K562 (cell line): Measurements from ENCODE around the gene HNRNPH1. TPM values are rescaled to one million over a fixed set of nuclear protein-coding genes. Genes with fewer than 3 reads are reported as not detected.

ENCODE experiments used
- DNMT1 ChIP-seq: fragments of 450-650 bp; IDR thresholded peaks from 2 replicates; pipeline ENCODE4 v1.6.1; 2016; ENCODE audit warnings: antibody characterized with exemption, mild to moderate bottlenecking
- ELK3 ChIP-seq: fragments of 450-650 bp; formaldehyde crosslinking; IDR thresholded peaks from 2 replicates; pipeline ENCODE4 v1.4.0; 2020; ENCODE audit warnings: mild to moderate bottlenecking
- FIP1L1 ChIP-seq: fragments of 200-400 bp; formaldehyde crosslinking; IDR thresholded peaks from 2 replicates; pipeline ENCODE4 v1.6.1; 2018; ENCODE audit warnings: mild to moderate bottlenecking, low read depth, low read length; ENCODE audit not compliant: poor library complexity, severe bottlenecking
- HDAC2 ChIP-seq: fragments of 450-650 bp; IDR thresholded peaks from 2 replicates; pipeline ENCODE4 v1.6.1; 2016; ENCODE audit warnings: mild to moderate bottlenecking
- KAT8 ChIP-seq: fragments of 450-650 bp; IDR thresholded peaks from 2 replicates; pipeline ENCODE4 v1.6.1; 2016; ENCODE audit warnings: low read depth, mild to moderate bottlenecking
- PKNOX1 ChIP-seq: fragments of 450-650 bp; IDR thresholded peaks from 2 replicates; pipeline ENCODE4 v1.6.1; 2016
- RBM22 ChIP-seq: fragments of 200-400 bp; formaldehyde crosslinking; IDR thresholded peaks from 2 replicates; pipeline ENCODE4 v1.6.1; 2018; ENCODE audit warnings: low read length, low read depth; ENCODE audit not compliant: poor library complexity, severe bottlenecking
- SMAD4 ChIP-seq: fragments of 250-450 bp; sonication (Bioruptor Pico); conservative IDR thresholded peaks from 2 replicates; pipeline ENCODE4 v1.8.0; 2021; ENCODE audit warnings: inconsistent platforms, mild to moderate bottlenecking, moderate library complexity
- SMARCA4 ChIP-seq: fragments of 450-650 bp; IDR thresholded peaks from 2 replicates; pipeline ENCODE4 v1.6.1; 2016
- SOX6 ChIP-seq: fragments of 450-650 bp; IDR thresholded peaks from 2 replicates; pipeline ENCODE4 v1.6.1; 2014; ENCODE audit warnings: mild to moderate bottlenecking
- STAT5A ChIP-seq: IDR thresholded peaks from 2 replicates; pipeline ENCODE4 v1.6.1; 2012; ENCODE audit warnings: low read length, inconsistent platforms, borderline replicate concordance
- TCF3 ChIP-seq: sonication (generic); formaldehyde crosslinking; IDR thresholded peaks from 2 replicates; pipeline ENCODE4 v1.4.0; 2020; ENCODE audit warnings: mild to moderate bottlenecking, missing genetic modification reagents
- TEAD4 ChIP-seq, 2 experiments: sonication (generic) in 1 of 2; formaldehyde crosslinking in 1 of 2; IDR thresholded peaks; 2 replicates each; pipeline versions ENCODE4 v1.6.1 to v1.8.0; 2012 to 2022; ENCODE audit warnings: borderline replicate concordance in 1 of 2, inconsistent platforms in 1 of 2, low read length in 1 of 2, mild to moderate bottlenecking in 1 of 2, missing genetic modification reagents in 1 of 2
- THRB ChIP-seq: fragments of 450-650 bp; formaldehyde crosslinking; conservative IDR thresholded peaks from 2 replicates; pipeline ENCODE4 v1.4.0; 2022; ENCODE audit warnings: mild to moderate bottlenecking, missing genetic modification characterization
- VEZF1 ChIP-seq: fragments of 200-800 bp; sonication (Bioruptor generic); IDR thresholded peaks from 2 replicates; pipeline ENCODE4 v1.6.1; 2017; ENCODE audit warnings: missing genetic modification characterization, missing compliant biosample characterization
- ZNF133 ChIP-seq: fragments of 250-450 bp; sonication (Bioruptor Pico); IDR thresholded peaks from 2 replicates; pipeline ENCODE4 v1.4.0; 2020; ENCODE audit warnings: mild to moderate bottlenecking
- ZNF217 ChIP-seq: sonication (generic); formaldehyde crosslinking; IDR thresholded peaks from 2 replicates; pipeline ENCODE4 v1.8.0; 2022; ENCODE audit warnings: mild to moderate bottlenecking, missing genetic modification reagents
- ZSCAN32 ChIP-seq: fragments of 450-650 bp; formaldehyde crosslinking; IDR thresholded peaks from 2 replicates; pipeline ENCODE4 v1.4.0; 2020; ENCODE audit warnings: mild to moderate bottlenecking, moderate library complexity
- polyA plus RNA-seq, 8 experiments: library from polyadenylated mRNA; depleted of rRNA in 4 of 8; stranded (reverse) in 5 of 8; unstranded in 3 of 8; fragments of >200 nt; fragmentation: Nextera tagmentation in 2 of 8; fragmentation: Illumina TruSeq in 1 of 8; extraction: Ambion mirVana in 2 of 8; extraction: Trizol in 1 of 8; gene quantifications; 2 replicates each; pipeline versions ENCODE4 v1.2.1 to v1.2.3, GENCODE V29; 2011 to 2014; ENCODE audit warnings: inconsistent platforms in 1 of 8, missing spikeins in 1 of 8
- total RNA-seq, 7 experiments: library from RNA; depleted of rRNA in 6 of 7; stranded (reverse); fragments of >200 nt in 6 of 7; fragmentation: Illumina TruSeq in 2 of 7; extraction: Trizol in 2 of 7; gene quantifications; 2 replicates each; pipeline versions ENCODE4 v1.2.1 to v1.2.3, GENCODE V29; 2011 to 2021; ENCODE audit warnings: low replicate concordance in 1 of 7
- TF ChIP-seq, protein P1 (sequence below): sonication (generic); formaldehyde crosslinking; IDR thresholded peaks from 2 replicates; pipeline ENCODE4 v1.9.0; 2022; ENCODE audit warnings: mild to moderate bottlenecking, missing genetic modification reagents
- TF ChIP-seq, protein P2 (sequence below), 2 experiments: IDR thresholded peaks; 2 replicates each; pipeline ENCODE4 v1.6.1; 2011; ENCODE audit warnings: borderline replicate concordance in 1 of 2, control low read depth in 1 of 2, low read depth in 1 of 2, low read length in 1 of 2, mild to moderate bottlenecking in 1 of 2, mixed read lengths in 1 of 2, moderate library complexity in 1 of 2; ENCODE audit not compliant: insufficient read depth in 1 of 2, insufficient read length in 1 of 2, poor library complexity in 1 of 2, severe bottlenecking in 1 of 2; ENCODE audit errors: extremely low read depth in 1 of 2

HNRNPH1 gene
- total and polyA plus RNA-seq, 9 of the 15 experiments (the other 6 are each of a cell fraction or from before 2014, with no cell fraction given) = 103 to 656 (median 561) TPM

DNA sequence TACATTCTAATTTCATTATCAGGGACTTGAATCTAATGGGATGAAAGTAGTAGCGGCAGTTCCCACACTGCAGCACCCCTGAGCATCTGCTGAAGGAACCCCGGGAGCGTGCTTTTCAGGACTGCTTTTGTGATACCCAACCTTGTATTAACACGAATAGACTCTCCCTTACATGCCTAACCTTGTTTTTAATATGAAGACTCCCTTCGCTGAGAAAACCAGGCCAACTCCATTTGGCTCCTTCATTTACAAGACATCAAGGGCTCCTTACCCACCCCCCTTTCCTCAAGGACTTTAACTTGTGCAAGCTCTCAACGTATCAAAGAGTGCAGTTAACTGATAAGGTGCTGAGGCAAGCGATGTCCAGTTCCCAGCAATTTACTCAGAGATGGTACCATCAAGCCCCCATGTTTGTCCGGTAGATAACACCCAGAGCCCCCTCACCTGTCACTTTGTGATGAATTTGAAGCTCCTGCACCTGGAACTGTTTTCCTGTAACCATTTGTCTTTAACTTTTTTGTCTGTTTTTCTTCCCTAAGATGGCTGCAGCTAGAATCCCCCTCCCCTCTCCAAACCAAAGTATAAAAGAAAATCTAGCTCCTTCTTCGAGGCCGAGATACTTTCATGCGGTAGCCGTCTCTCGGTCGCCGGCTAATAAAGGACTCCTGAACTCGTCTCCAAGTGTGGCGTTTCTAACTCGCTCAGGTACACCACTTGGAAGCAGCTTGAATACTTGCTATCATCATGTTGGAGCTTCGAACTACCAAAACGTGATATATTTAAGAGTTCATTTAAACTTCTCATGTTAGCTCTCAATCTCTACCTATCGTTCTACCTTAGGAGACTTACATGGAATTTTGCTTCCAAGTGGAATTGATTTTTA, 10.7 kb downstream of the HNRNPH1 start (continued):
- TF ChIP-seq PKNOX1 = peak; percentile 56; the same call in 1 of the 2 replicates
- no peak for TF ChIP-seq FIP1L1
- peak; percentile 79; the same call in 1 of the 2 replicates for TF ChIP-seq SMARCA4
- no peak for TF ChIP-seq KAT8
- TF ChIP-seq ZNF217 (CRISPR knock-in tag) = no peak
- no peak for TF ChIP-seq ELK3 (CRISPR knock-in tag)
- TF ChIP-seq, protein P1, sequence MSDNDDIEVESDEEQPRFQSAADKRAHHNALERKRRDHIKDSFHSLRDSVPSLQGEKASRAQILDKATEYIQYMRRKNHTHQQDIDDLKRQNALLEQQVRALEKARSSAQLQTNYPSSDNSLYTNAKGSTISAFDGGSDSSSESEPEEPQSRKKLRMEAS (CRISPR knock-in tag) = no peak
- peak; percentile 68; the same call in 1 of the 2 replicates for TF ChIP-seq SOX6
- TF ChIP-seq HDAC2 = peak; percentile 77; the same call in 1 of the 2 replicates
- peak; percentile 65 for TF ChIP-seq SMAD4 (CRISPR knock-in tag)
- peak; percentile 78 for TF ChIP-seq STAT5A
- TF ChIP-seq RBM22 = peak; percentile 74
- TF ChIP-seq ZSCAN32 (CRISPR knock-in tag) = no peak
- TF ChIP-seq TEAD4 (IDR thresholded peaks at IDR 0.05; ENCODE audit: low read length) = peak; percentile 91
- TF ChIP-seq TEAD4 (CRISPR knock-in tag; IDR thresholded peaks at IDR 0.05; ENCODE audit: borderline replicate concordance) = no peak
- no peak for TF ChIP-seq ZNF133 (CRISPR knock-in tag)
- TF ChIP-seq, protein P2, sequence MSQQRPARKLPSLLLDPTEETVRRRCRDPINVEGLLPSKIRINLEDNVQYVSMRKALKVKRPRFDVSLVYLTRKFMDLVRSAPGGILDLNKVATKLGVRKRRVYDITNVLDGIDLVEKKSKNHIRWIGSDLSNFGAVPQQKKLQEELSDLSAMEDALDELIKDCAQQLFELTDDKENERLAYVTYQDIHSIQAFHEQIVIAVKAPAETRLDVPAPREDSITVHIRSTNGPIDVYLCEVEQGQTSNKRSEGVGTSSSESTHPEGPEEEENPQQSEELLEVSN (IDR thresholded peaks at IDR 0.05; ENCODE audit: borderline replicate concordance in 1 of 2, extremely low read depth in 1 of 2, insufficient read depth in 1 of 2, insufficient read length in 1 of 2, low read depth in 1 of 2, low read length in 1 of 2, poor library complexity in 1 of 2, severe bottlenecking in 1 of 2) = no peak
- 0 out of 2 replicates have a peak, but pooled peaks have one; percentile 12 for TF ChIP-seq THRB (CRISPR knock-in tag)
- peak; percentile 88 for TF ChIP-seq TCF3
- TF ChIP-seq DNMT1 = no peak
- TF ChIP-seq VEZF1 = peak; percentile 45; the same call in 1 of the 2 replicates
